GM12872 (cell line): ENCODE results near the gene ACAD8.

ENCODE experiments used
- TF ChIP-seq, protein P1 (sequence below): IDR thresholded peaks from 3 replicates; pipeline ENCODE4 v1.5.1; 2011; ENCODE audit warnings: low read depth, mild to moderate bottlenecking, low read length, moderate library complexity; ENCODE audit not compliant: insufficient read depth

Gene ACAD8

DNA sequence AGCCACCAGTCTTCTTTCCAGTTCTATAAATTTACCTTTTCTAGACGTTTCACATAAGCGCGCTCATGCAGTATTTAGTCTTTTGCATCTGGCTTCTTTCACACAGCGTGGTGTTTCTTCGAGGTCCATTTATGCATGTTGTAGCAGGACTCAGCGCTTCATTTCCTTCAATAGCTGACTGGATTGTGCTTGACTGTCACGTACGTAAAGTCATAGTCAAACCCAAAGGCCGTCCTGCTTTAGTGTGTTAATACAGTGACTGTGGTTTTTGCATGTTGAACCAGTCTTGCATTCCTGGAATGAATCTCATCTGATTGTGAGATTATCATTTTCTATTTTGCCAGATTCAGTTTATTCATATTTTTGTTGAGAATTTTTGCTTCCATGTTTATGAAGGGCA, 41.3 kb downstream of the ACAD8 start:
- TF ChIP-seq, protein P1, sequence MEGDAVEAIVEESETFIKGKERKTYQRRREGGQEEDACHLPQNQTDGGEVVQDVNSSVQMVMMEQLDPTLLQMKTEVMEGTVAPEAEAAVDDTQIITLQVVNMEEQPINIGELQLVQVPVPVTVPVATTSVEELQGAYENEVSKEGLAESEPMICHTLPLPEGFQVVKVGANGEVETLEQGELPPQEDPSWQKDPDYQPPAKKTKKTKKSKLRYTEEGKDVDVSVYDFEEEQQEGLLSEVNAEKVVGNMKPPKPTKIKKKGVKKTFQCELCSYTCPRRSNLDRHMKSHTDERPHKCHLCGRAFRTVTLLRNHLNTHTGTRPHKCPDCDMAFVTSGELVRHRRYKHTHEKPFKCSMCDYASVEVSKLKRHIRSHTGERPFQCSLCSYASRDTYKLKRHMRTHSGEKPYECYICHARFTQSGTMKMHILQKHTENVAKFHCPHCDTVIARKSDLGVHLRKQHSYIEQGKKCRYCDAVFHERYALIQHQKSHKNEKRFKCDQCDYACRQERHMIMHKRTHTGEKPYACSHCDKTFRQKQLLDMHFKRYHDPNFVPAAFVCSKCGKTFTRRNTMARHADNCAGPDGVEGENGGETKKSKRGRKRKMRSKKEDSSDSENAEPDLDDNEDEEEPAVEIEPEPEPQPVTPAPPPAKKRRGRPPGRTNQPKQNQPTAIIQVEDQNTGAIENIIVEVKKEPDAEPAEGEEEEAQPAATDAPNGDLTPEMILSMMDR: no peak

DNA sequence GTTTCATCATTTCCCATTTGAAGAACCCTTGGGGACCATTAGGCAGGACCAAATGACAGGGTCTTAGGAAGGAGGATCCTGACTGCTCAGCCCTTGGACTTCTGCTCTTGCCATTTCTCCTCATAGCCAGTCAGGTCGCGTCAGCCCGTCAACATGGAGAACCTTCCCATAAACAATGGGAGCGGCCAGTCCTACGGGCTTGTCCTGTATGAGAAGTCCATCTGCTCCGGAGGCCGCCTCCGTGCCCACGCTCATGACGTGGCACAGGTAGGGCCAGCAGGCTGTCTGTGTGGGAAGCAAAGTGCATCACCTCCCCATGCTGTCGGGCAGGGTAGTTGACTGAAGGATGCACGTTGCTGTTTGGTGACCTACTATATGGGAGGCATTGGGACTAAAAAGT, 58.9 kb downstream of the ACAD8 start:
- TF ChIP-seq, protein P1: no peak

DNA sequence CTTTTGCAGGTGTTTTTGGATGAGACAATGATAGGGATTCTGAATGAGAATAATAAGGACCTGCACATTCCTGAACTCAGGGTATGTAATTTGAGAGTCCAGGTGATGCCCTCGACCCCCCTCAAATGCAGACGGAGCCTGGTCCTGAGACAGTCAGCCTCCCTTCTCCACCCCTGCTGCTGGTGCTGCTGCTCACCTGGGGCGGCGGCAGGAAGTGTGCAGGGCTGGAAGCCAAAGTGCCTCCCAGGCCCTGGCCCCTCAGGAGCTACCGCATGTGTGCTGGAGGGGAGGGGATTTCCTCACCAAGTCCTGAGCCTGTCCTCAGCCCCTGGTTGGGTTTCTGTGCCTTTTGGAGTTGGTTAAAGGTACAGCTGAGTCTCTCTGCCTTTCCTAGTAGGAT, 59.4 kb downstream of the ACAD8 start:
- TF ChIP-seq, protein P1: no peak

DNA sequence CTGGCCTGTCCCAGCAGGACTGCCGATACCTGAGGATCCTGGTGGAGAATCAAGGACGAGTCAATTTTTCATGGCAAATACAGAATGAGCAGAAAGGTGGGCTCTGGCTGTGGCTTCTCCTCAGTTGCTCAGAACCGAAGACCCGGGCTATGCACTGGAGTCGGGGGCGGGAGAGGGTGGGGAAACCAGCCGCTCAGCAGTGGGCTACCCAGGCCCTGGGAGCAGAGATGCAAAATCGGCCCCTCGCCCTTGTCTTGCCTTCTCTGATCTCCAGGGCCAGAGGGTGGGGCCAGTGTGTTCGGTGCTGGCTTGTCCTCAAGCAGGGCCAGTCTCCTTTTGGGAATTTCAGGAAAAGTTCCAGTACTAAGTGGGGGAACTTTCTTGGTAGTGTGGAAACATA, 60.0 kb downstream of the ACAD8 start:
- TF ChIP-seq, protein P1: no peak

DNA sequence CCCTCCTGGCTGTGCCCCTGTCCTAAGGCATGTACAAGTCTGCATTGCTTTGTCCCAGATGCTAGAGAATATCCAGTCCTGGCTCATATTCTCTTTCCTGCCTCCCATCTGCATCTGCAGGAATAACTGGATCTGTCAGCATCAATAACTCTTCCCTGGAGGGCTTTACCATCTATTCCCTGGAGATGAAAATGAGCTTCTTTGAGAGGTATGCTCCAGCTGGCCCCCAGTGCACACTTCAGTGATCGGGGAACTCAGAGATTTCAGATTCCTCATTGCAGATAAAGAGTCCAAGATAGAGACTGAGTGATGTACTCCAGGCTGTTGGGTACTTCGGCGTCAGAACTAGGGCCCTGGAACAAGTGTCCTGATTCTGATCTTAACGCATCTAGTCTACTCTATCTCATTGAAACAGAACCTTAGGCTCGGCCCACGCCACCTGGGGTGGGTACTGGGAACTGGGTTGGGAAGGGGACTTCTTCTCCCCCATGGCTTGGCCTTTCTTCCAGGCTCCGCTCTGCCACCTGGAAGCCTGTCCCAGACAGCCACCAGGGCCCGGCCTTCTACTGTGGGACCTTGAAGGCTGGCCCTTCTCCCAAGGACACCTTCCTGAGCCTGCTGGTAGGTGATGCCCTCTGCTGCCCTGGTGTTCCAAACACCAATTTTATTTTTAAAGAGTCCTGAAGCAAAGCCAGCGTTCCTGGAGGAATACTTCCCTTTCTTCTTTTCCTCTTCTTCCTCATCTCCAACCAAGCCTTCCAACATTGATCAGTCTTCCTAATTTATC, 60.6 kb downstream of the ACAD8 start:
- TF ChIP-seq, protein P1: no peak
